T-helper 9 cell (primary cell): ENCODE measurements around the gene SLC35G6.
A peak's percentile ranks its signal among the peaks of the same experiment; 100 is the strongest.

Experiments used
- DNase-seq: peaks from one replicate; pipeline ENCODE4 v3.0.0-alpha.2; 2020

Gene SLC35G6

GRCh38 chr17:7508145-7508544 lies 26.9 kb downstream of the SLC35G6 start:
- no peak for DNase-seq

- DNase-seq: no peak
Observed at GRCh38 chr17:7508846-7509245, 27.6 kb downstream of the SLC35G6 start.

GRCh38 chr17:7509937-7510336 lies 28.7 kb downstream of the SLC35G6 start:
- DNase-seq: no peak

- no peak for DNase-seq
Observed at GRCh38 chr17:7511108-7511507, 29.9 kb downstream of the SLC35G6 start.

GRCh38 chr17:7512105-7512504 lies 30.9 kb downstream of the SLC35G6 start:
- no peak for DNase-seq

- DNase-seq: no peak
Observed at GRCh38 chr17:7512824-7513540, 31.7 kb downstream of the SLC35G6 start.

- DNase-seq: no peak
Observed at GRCh38 chr17:7513850-7514419, 32.7 kb downstream of the SLC35G6 start.

GRCh38 chr17:7515911-7516610 lies 34.8 kb downstream of the SLC35G6 start:
- DNase-seq: no peak

- DNase-seq: peak; percentile 49
Observed at GRCh38 chr17:7523033-7523432, 41.8 kb downstream of the SLC35G6 start.

GRCh38 chr17:7528842-7529241 lies 47.6 kb downstream of the SLC35G6 start:
- no peak for DNase-seq

- DNase-seq: no peak
Observed at GRCh38 chr17:7530023-7530900, 49.0 kb downstream of the SLC35G6 start.
